Measurements from ENCODE around the gene NUTM2D. TPM values are rescaled to one million over a fixed set of nuclear protein-coding genes. Genes with fewer than 3 reads are reported as not detected.
A peak's percentile ranks its signal among the peaks of the same experiment; 100 is the strongest.
"Not testable (repeated sequence)": the region's sequence is repeated elsewhere in the genome, so short reads cannot be mapped to it uniquely, and the experiment has no call there.

Gene NUTM2D, protein sequence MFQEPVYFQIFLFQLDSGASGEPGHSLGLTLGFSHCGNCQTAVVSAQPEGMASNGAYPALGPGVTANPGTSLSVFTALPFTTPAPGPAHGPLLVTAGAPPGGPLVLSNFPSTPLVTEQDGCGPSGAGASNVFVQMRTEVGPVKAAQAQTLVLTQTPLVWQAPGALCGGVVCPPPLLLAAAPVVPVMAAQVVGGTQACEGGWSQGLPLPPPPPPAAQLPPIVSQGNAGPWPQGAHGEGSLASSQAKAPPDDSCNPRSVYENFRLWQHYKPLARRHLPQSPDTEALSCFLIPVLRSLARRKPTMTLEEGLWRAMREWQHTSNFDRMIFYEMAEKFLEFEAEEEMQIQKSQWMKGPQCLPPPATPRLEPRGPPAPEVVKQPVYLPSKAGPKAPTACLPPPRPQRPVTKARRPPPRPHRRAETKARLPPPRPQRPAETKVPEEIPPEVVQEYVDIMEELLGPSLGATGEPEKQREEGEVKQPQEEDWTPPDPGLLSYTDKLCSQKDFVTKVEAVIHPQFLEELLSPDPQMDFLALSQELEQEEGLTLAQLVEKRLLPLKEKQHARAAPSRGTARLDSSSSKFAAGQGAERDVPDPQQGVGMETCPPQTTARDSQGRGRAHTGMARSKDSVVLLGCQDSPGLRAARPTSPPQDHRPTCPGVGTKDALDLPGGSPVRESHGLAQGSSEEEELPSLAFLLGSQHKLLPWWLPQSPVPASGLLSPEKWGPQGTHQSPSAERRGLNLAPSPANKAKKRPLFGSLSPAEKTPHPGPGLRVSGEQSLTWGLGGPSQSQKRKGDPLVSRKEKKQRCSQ
- under 1 TPM; 0.52 to 0.85 (median 0.58) TPM for total RNA-seq (2021; fragmentation: NEBNext Ultra II Directional; extraction: Animal tissue kit (Norgen Biotek cat#: 25700))
- long read RNA-seq: 0 reads

DNA sequence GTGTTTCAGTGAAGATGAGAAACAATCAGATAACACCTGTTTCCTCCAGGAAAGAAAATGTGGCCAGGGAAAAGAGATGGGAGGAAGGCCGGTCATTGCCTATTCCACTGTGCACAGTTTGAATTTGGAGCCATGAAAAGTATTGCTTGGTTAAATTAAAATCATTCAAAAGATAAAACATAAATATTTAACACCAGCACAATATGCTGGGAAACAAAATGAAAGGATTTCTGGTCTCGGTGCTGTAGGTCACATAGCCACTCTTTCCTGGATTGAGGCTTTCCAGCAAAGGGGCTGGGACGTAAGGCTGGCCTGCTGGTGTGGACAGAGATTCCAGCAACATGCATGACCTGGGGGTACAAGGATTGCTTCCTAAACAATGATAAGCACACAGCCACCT is at the start of gene NUTM2D:
NUTM2D (plus strand) TSS at position 301 of the 400 bp plus-strand sequence. CDS start 522 bp downstream, outside the sequence.
- not testable (repeated sequence) for H3K27me3 Mint-ChIP-seq (ENCODE audit: insufficient read depth); H3K4me3 Mint-ChIP-seq; H3K4me1 Mint-ChIP-seq (ENCODE audit: low read depth); H3K36me3 Mint-ChIP-seq (ENCODE audit: low read depth); H3K9me3 Mint-ChIP-seq; H3K27ac Mint-ChIP-seq; DNase-seq

DNA sequence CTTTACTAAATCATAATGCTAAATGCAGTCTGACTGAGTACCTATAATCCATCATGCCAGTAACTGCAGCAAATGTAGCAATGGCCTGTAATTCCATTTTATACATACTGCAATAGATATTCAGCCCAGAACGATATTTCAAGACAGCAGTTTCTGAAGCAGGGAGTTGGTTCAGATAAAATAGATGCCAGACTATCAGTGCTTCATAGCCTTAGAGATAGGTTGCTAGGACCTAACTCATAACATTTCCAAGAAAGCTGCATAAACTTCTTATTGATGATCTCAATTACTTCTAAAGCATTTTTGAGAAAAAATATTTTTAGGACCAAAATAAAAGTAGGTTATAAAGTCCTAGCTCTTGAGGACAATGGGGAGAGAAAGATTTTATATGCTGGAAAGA is 48.8 kb upstream of the NUTM2D start:
- not testable (repeated sequence) for H3K9me3 Mint-ChIP-seq; DNase-seq; H3K27me3 Mint-ChIP-seq (ENCODE audit: insufficient read depth); H3K27ac Mint-ChIP-seq; H3K4me3 Mint-ChIP-seq; H3K4me1 Mint-ChIP-seq (ENCODE audit: low read depth); H3K36me3 Mint-ChIP-seq (ENCODE audit: low read depth)

DNA sequence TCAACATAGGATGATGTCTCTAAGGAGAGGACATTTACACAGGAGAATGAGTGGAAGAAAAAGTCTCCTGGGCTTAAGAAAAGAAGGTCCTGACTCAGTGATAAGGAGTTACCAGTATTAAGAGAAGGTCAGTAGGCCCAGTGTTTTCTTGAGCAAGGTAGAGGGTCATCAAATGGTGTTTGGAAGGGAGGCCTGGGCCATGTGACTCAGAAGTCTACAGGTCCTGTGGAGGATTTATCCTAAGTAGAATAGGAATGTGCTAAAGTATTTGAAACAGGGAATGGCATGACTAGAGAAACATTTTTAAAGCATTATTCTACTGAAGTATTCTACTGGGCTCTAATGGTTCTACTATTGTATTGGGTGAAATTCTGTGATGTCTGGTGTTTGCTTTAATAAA is 47.9 kb upstream of the NUTM2D start:
- H3K27me3 Mint-ChIP-seq (ENCODE audit: insufficient read depth); DNase-seq; H3K9me3 Mint-ChIP-seq; H3K27ac Mint-ChIP-seq; H3K36me3 Mint-ChIP-seq (ENCODE audit: low read depth); H3K4me1 Mint-ChIP-seq (ENCODE audit: low read depth); H3K4me3 Mint-ChIP-seq: not testable (repeated sequence)

DNA sequence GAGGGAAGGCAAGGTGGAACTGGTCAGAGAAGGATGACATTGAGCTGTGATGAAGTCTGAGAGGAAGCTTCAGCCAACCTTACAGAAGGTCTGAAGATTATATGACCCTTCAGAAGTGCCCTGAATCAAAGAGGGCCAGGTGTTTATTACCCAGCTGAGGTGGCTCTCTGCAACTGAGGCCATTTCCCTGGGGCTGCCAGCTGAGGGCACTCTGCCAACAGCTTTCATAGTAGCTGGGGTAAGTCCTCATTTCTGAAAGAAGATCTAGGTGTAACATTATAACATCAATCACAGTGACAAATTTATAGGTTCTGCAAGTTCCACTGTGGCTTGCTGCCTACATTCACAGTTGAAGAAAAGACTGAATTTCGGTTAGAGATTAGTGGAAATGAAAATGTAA is 46.0 kb upstream of the NUTM2D start:
- H3K27ac Mint-ChIP-seq; H3K9me3 Mint-ChIP-seq; H3K4me1 Mint-ChIP-seq (ENCODE audit: low read depth); DNase-seq; H3K36me3 Mint-ChIP-seq (ENCODE audit: low read depth); H3K4me3 Mint-ChIP-seq; H3K27me3 Mint-ChIP-seq (ENCODE audit: insufficient read depth): not testable (repeated sequence)

DNA sequence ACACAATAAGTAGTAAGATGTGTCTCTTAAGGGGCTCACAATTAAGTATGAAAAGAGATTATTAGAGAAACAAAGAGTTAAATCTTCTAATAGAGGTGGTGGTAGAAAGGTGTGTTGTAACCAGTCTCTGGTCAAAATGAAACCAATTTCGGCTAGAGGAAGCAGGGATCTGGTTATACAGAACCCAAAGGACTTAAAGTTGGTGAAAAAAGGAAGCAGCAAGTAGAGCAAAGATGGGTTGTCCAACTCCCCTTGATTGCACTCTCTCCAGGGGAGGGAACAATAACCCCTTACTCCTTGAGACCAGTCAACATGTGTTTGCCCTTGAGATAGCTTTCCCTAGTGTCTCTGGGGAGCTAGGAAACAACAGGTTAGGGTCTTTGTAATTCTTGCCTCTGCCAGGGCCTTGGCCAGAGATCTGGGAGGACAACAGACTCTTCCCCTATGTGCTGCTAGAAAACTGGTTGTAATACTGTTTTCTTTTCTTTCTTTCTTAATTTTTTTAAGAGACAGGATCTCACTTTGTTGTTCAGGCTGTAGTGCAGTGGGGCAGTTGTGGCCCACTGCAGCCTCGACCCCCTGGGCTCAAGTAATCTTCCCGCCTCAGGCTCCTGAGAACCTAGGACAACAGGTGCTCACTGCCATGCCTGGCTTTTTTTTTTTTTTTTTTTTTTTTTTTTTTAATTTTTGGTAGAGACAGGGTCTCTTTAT is 43.7 kb upstream of the NUTM2D start:
- H3K4me3 Mint-ChIP-seq; DNase-seq; H3K27ac Mint-ChIP-seq; H3K9me3 Mint-ChIP-seq; H3K27me3 Mint-ChIP-seq (ENCODE audit: insufficient read depth); H3K36me3 Mint-ChIP-seq (ENCODE audit: low read depth); H3K4me1 Mint-ChIP-seq (ENCODE audit: low read depth): not testable (repeated sequence)

DNA sequence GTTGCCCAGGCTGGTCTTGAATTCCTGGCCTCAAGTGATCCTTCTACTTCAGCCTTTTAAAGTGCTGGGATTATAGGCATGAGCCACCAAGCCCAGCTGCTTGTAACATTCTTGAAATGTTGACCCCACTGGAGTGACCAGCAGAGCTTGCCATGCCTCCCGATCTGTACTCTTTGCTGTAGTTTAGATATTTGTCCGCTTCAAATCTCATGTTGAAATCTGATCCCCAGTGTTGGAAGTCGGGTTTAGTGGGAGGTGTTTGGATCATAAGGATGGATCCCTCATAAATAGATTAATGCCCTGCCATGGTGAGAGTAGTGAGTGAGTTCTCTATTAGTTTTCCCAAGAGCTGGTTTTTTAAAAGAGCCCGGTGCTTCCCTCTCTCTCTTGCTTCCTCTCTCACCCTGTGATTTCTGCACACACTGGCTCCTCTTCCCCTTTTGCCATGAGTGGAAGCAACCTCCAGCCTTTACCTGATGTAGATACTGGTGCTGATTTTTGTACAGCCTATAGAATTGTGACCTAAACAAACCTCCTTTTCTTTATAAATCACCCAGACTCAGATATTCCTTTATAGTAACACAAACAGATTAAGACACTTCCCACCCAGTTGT is 43.1 kb upstream of the NUTM2D start:
- H3K4me3 Mint-ChIP-seq; H3K27me3 Mint-ChIP-seq (ENCODE audit: insufficient read depth); DNase-seq; H3K36me3 Mint-ChIP-seq (ENCODE audit: low read depth); H3K4me1 Mint-ChIP-seq (ENCODE audit: low read depth); H3K9me3 Mint-ChIP-seq; H3K27ac Mint-ChIP-seq: not testable (repeated sequence)

DNA sequence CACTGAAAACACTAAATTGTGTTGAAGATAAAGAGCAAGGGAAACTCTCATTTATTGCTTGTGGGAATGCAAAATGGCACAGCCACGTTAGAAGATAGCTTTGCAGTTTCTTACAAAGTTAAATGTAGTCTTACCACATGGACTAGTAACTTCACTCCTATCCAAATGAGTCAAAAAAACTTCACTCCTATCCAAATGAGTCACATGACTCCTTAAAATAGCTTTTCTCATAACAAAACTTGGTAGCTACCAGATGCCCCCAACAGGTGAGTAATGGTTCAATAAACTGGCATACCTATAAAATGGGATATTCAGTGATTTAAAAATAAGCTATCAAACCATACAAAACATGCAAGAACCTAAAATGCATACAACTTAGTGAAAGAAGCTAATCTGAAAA is 36.0 kb upstream of the NUTM2D start:
- not testable (repeated sequence) for H3K4me3 Mint-ChIP-seq; H3K36me3 Mint-ChIP-seq (ENCODE audit: low read depth); H3K9me3 Mint-ChIP-seq; DNase-seq; H3K27me3 Mint-ChIP-seq (ENCODE audit: insufficient read depth); H3K4me1 Mint-ChIP-seq (ENCODE audit: low read depth); H3K27ac Mint-ChIP-seq

DNA sequence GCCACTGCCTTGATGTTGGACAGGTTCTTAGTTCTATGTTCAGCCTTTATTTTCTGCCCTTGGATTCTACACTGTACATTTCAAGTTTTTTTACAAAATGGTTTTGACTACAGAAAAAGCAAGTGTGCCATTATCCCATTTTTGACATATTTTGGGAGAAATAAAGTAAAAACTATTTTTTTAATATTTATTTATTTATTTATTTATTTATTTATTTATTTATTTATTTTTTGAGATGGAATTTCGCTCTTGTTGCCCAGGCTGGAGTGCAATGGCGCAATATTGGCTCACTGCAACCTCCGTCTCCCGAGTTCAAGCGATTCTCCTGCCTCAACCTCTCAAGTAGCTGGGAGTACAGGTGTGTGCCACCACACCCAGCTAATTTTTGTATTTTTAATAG is 33.0 kb upstream of the NUTM2D start:
- H3K9me3 Mint-ChIP-seq; H3K4me3 Mint-ChIP-seq; H3K36me3 Mint-ChIP-seq (ENCODE audit: low read depth); H3K27me3 Mint-ChIP-seq (ENCODE audit: insufficient read depth); DNase-seq; H3K27ac Mint-ChIP-seq: not testable (repeated sequence)
- peaks cover 12% of the 10 kb centered on the region for H3K4me1 Mint-ChIP-seq (ENCODE audit: low read depth)

DNA sequence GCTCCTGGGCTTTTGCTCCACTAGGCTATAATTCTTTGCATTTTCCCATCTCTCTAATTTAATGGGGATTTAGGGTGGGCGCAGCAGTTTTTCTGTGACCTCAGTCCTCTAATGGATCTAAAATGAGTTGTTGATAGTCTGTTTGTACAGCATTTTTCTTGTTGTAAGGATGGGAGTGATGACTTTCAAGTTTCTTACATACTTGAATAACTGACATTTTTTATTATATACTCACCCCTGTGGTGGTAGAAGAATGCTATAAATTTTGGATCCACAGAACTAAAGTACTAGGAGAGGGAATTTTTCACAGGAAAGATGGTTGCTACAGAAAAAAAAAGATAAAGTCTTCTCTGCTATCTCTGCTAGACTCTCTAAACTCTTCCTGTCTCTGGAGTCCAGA is 29.6 kb upstream of the NUTM2D start:
- H3K27ac Mint-ChIP-seq: peak overlapping the region; percentile 79
- not testable (repeated sequence) for H3K9me3 Mint-ChIP-seq

DNA sequence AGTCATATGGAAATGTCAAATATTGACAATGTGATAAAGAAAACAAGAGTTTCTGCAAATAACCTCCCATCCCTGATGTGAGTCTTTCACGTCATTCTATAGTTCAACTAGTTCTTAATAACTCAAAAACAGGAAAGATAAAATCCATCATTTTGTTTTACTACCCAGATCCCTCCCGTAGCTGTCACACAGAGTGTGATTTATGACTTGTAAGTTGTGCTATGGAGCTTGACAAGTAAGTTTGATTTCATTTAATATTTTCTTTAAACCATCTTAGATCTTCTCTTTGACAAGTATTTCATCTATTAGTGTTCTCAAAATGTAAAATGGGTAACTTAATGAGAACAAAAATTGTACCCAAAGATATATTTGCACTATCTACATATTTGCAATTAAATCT is 28.4 kb upstream of the NUTM2D start:
- not testable (repeated sequence) for DNase-seq; H3K4me3 Mint-ChIP-seq; H3K9me3 Mint-ChIP-seq; H3K36me3 Mint-ChIP-seq (ENCODE audit: low read depth); H3K27me3 Mint-ChIP-seq (ENCODE audit: insufficient read depth); H3K27ac Mint-ChIP-seq
- peaks cover 12% of the 10 kb centered on the region for H3K4me1 Mint-ChIP-seq (ENCODE audit: low read depth)

More for the DNA sequence above, 29.6 kb upstream of the NUTM2D start:
- H3K36me3 Mint-ChIP-seq (ENCODE audit: low read depth); H3K4me3 Mint-ChIP-seq; H3K27me3 Mint-ChIP-seq (ENCODE audit: insufficient read depth): not testable (repeated sequence)
- DNase-seq: peak; percentile 7
- H3K4me1 Mint-ChIP-seq (ENCODE audit: low read depth): peaks cover 12% of the 10 kb centered on the region

DNA sequence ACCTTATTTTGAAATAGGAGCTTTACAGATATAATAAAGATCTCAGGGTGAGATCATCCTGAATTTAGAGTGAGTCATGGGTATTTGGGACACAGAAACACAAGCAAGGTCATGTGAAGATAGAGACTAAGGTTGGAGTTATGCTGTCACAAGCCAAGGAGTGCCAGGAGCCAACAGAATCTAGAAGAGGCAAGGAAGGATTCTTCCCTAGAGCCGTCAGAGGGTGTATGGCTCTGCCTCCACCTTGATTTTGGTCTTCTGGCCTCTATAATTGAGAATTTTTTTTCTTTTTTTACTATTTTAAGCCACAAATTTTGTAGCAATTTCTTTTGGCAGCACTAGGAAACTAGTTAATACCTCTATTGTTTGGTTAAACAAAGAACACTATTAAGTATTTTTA is 24.9 kb upstream of the NUTM2D start:
- not testable (repeated sequence) for H3K4me3 Mint-ChIP-seq; DNase-seq; H3K27me3 Mint-ChIP-seq (ENCODE audit: insufficient read depth); H3K36me3 Mint-ChIP-seq (ENCODE audit: low read depth); H3K27ac Mint-ChIP-seq; H3K9me3 Mint-ChIP-seq
- H3K4me1 Mint-ChIP-seq (ENCODE audit: low read depth): peaks cover 11% of the 10 kb centered on the region

DNA sequence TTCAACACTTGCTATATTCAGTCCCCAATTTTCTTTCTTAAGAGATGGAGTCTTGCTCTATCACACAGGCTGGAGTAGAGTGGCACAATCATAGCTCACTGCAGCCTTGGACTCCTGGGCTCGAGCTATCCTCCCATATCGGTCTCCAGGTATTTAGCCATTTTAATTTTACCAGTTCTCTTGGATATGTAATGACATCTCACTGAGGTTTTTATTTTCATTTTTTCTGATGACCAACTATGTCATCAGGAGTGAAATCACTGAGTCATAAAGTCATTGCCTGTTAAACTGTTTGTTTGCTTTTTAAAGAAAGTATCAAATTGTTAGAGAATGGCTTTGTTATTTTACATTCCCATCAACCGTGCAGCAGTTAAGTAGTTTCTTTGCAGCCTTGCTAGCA is 17.1 kb upstream of the NUTM2D start:
- H3K36me3 Mint-ChIP-seq (ENCODE audit: low read depth); H3K9me3 Mint-ChIP-seq; H3K27me3 Mint-ChIP-seq (ENCODE audit: insufficient read depth): not testable (repeated sequence)
- peaks cover 27% of the 10 kb centered on the region for H3K4me1 Mint-ChIP-seq (ENCODE audit: low read depth)
- peak overlapping the region; percentile 83 for H3K4me3 Mint-ChIP-seq
- peak; percentile 0 for DNase-seq
- peak overlapping the region; percentile 77 for H3K27ac Mint-ChIP-seq

DNA sequence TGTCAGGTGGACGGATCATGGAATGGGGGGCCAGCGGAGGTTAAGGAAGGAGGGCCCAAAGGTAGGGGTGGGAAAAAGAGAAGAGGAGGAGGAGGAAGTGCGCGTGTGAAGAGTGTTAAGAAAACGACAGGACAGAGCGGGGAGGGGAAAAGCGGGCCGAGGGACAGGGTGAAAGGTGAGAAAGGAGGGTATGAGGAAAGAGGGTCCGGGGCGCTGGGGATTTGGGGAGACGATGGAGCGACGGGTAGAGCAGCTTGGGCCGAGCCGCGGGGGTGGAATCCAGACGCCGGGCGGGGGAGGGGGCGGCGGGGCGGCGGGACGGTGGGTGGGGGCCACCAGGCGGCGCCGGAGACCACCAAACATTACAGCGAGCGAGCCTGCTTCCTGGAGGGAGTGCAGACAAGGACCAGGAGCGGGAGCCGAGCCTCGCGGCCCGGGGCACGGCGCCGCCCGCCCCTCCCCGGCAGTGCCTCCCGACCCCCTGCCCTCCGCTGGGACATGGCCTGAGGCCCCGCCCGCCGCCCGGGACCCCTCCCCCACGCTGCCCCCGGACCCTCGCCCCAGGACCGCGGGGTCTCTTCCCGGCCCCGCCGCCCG is 15.9 kb upstream of the NUTM2D start:
- H3K9me3 Mint-ChIP-seq; H3K27ac Mint-ChIP-seq; DNase-seq; H3K36me3 Mint-ChIP-seq (ENCODE audit: low read depth); H3K27me3 Mint-ChIP-seq (ENCODE audit: insufficient read depth): not testable (repeated sequence)
- peaks cover 27% of the 10 kb centered on the region for H3K4me1 Mint-ChIP-seq (ENCODE audit: low read depth)
- H3K4me3 Mint-ChIP-seq: peak overlapping the region; percentile 85

All from HFFc6 (cell line).